GM18870 (cell line): ENCODE results near the gene ANXA6.
A peak's percentile ranks its signal among the peaks of the same experiment; 100 is the strongest.

Experiments
- ATAC-seq: cut with Tn5 transposase; IDR thresholded peaks from one replicate; pipeline ENCODE4 v1.9.1; 2021; ENCODE audit warnings: moderate library complexity; ENCODE audit not compliant: unreplicated experiment

ANXA6 gene

GRCh38 chr5:151085517-151086041 is 72.0 kb downstream of the ANXA6 start:
- ATAC-seq = peak; percentile 22

GRCh38 chr5:151084363-151084762 is 73.2 kb downstream of the ANXA6 start:
- ATAC-seq = no peak

- peak; percentile 14 for ATAC-seq
Observed at GRCh38 chr5:151083081-151083676, 74.4 kb downstream of the ANXA6 start.

- ATAC-seq = no peak
Observed at GRCh38 chr5:151082282-151082902, 75.2 kb downstream of the ANXA6 start.

GRCh38 chr5:151081431-151082281 is 75.9 kb downstream of the ANXA6 start:
- ATAC-seq = no peak

- ATAC-seq = peak; percentile 38
Observed at GRCh38 chr5:151080613-151081430, 76.8 kb downstream of the ANXA6 start, which contains the start of gene TNIP1. TSS of gene TNIP1 (minus strand) at chr5:151081034. CDS start at chr5:151065095, 15,939 bp downstream.

- no peak for ATAC-seq
Observed at GRCh38 chr5:151079838-151080612, 77.6 kb downstream of the ANXA6 start.

GRCh38 chr5:151078490-151079262 is 78.9 kb downstream of the ANXA6 start:
- ATAC-seq = peak; percentile 39

- ATAC-seq = no peak
Observed at GRCh38 chr5:151077967-151078366, 79.6 kb downstream of the ANXA6 start.

- no peak for ATAC-seq
Observed at GRCh38 chr5:151077419-151077818, 80.2 kb downstream of the ANXA6 start.

- no peak for ATAC-seq
Observed at GRCh38 chr5:151076616-151077015, 81.0 kb downstream of the ANXA6 start.

GRCh38 chr5:151075698-151076331 is 81.8 kb downstream of the ANXA6 start:
- no peak for ATAC-seq

GRCh38 chr5:151074557-151074956 is 83.0 kb downstream of the ANXA6 start:
- ATAC-seq = no peak

- ATAC-seq = no peak
Observed at GRCh38 chr5:151073280-151073679, 84.3 kb downstream of the ANXA6 start.

GRCh38 chr5:151072630-151073025 is 85.0 kb downstream of the ANXA6 start:
- no peak for ATAC-seq

- ATAC-seq = no peak
Observed at GRCh38 chr5:151071848-151072629, 85.5 kb downstream of the ANXA6 start.

- ATAC-seq = no peak
Observed at GRCh38 chr5:151071021-151071420, 86.6 kb downstream of the ANXA6 start.

- no peak for ATAC-seq
Observed at GRCh38 chr5:151070449-151070848, 87.1 kb downstream of the ANXA6 start.
